Measurements from ENCODE around the gene LRWD1.
"Not testable (repeated sequence)": the region's sequence is repeated elsewhere in the genome, so short reads cannot be mapped to it uniquely, and the experiment has no call there.

- TF ChIP-seq POLR2A, EP300, POLR2AphosphoS5 (IDR thresholded peaks at IDR 0.05): not testable (repeated sequence)
- TF ChIP-seq, protein P1, sequence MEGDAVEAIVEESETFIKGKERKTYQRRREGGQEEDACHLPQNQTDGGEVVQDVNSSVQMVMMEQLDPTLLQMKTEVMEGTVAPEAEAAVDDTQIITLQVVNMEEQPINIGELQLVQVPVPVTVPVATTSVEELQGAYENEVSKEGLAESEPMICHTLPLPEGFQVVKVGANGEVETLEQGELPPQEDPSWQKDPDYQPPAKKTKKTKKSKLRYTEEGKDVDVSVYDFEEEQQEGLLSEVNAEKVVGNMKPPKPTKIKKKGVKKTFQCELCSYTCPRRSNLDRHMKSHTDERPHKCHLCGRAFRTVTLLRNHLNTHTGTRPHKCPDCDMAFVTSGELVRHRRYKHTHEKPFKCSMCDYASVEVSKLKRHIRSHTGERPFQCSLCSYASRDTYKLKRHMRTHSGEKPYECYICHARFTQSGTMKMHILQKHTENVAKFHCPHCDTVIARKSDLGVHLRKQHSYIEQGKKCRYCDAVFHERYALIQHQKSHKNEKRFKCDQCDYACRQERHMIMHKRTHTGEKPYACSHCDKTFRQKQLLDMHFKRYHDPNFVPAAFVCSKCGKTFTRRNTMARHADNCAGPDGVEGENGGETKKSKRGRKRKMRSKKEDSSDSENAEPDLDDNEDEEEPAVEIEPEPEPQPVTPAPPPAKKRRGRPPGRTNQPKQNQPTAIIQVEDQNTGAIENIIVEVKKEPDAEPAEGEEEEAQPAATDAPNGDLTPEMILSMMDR (IDR thresholded peaks at IDR 0.05) = not testable (repeated sequence)
These were observed 32.5 kb downstream of the LRWD1 start for GRCh38 chr7:102497308-102497707.
